GM11168 (cell line): Measurements from ENCODE around the gene SWSAP1.
"Not testable (repeated sequence)": the region's sequence is repeated elsewhere in the genome, so short reads cannot be mapped to it uniquely, and the experiment has no call there.

Experiments
- in situ Hi-C: fragments of 300-500 bp; cut with MboI; formaldehyde crosslinking; loops from one replicate; pipeline ENCODE4 v1.12.0; 2022; ENCODE audit warnings: low sequenced_read_pairs; ENCODE audit not compliant: unreplicated experiment

SWSAP1 gene

DNA sequence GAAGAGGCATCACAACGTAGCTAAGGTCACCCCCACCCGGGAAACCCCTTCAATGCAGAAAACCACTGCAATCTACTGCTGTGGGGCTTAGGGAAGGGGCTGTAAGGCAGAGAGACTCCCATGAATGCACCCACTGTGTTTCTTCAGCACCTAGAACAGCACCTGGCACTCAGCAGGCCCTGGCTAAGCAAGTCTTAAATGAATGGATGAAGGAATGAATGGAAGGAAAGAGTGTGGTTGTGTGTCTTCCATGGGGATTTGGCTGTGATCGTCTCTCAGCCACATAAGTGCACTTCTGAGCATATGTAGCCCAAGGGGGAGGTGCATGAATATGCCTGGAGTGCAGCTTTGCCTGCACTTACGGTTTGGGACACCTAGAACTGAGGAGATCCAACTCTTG, 25.3 kb upstream of the SWSAP1 start:
- in situ Hi-C loops, result no loop called here

DNA sequence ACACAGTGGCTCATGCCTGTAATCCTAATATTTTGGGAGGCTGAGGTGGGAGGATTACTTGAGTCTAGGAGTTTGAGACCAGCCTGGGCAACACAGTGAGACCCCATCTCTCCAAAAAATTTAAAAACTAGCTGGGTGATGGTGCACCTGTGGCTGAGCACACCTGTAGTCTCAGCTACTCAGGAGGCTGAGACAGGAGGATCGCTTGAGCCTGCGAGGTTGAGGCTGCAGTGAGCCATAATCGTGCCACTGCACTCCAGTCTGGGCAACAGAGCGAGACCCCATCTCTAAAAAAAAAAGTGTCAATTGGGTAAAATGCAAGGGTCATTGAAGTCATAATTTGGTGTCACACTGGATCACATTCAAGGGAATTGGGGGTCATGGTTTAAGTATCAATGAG, 20.4 kb upstream of the SWSAP1 start:
- in situ Hi-C loops, result not testable (repeated sequence)

DNA sequence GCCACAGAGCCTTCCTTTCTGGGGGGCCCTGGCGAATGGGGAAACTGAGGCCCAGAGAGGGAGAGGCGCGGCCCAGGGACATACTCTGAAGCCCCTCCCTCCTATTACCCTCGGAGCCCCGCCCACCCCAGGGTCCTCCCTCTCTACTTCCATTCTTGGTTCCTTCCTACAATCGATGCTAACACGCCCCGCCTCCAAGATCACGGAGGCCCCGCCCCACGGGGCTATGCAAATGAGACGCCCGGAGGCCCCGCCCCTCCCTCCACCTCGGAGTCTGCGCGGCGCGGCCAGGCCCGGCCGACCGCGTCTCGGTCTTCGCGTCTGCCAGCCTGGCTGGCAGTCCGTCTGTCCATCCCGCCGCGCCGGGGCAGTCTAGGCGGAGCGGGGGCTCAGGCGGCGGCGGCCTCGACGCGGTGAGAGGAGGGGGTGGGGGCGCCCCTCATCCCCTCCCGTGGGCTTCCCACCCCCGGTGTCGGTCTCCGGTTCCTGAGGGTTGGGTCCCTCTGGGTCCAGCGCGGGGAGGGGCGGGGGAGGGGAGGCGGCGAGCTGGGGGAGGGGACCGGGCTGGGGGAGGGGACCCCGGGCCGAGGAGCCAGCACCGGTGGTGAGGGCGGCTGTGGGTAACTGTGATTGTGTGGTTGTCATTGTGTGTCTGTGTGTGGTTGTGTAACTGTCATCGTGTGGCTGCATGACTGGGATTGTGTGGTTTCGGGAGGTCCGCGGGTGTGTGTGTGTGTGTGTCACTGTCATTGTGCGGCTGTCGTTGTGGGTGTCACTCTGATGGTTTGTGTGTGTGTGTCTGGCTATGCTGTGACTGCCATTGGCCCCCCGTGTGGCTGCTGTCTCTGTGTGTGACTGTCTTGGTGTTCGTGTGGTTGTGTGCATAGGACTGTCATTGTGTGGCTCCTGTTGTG, 19.0 kb upstream of the SWSAP1 start, which contains the start of gene PLPPR2:
Gene PLPPR2 (plus strand): TSS at position 273 of the 914 bp plus-strand sequence. CDS start 2,242 bp downstream, outside the sequence.
- in situ Hi-C loops, result no loop called here

DNA sequence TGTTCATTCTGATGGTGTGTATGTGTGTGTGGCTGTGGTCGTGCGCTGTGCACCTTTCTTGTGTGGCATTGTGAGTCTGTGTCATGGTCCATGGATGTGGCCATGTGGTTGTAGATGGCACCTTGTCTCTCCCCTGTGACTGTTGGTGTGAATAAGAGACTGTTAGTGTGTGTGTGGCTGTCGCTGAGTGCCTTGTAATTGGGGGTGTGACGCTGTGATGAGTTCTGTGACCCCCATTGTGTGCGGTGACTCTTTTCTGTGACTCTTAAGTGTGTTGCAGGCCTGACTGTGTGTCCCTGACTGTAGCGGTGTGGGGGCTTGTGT, 18.4 kb upstream of the SWSAP1 start:
- in situ Hi-C loops, result no loop called here

DNA sequence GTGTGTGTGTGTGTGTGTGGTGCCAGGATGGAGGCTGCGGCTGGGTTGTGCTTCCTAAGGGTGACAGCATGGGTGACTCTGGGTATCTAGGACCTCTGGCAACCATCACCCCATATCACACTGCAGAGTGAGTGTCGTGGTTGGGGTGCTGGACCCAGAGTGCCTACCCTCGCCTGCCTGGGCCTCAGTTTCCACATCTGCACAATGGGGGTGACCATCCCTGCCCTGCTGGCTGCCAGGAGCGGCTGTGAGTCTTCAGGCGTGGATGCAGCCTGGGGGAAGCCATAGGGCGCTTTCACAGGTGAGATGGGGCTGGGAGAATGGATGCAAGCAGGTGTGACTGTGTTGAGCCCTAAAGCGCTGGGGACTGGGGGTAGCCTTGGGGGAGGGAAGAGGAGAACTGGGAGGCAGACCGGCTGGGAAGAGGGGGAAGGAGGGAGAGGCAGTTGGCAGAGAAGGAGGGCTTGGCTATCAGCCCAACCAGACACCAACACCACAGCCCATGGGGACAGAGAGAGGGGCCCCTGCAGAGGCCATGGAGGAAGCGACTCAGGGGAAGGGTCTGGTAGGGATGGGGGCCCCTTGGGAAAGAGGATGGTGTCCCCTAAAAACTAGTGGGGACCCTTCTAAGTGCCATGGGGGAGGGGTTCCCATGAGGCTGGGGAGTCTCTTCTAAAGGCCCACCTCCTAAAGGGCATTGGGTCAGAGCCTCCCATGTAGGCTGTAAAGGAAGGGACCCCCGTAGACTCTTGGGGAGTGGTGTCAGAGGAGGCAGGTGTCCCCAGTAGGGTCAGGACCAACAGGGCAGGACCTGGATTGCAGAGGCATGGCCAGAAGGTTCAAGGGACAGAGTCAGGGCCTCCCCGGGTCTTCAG, 17.6 kb upstream of the SWSAP1 start:
- in situ Hi-C loops, result no loop called here

DNA sequence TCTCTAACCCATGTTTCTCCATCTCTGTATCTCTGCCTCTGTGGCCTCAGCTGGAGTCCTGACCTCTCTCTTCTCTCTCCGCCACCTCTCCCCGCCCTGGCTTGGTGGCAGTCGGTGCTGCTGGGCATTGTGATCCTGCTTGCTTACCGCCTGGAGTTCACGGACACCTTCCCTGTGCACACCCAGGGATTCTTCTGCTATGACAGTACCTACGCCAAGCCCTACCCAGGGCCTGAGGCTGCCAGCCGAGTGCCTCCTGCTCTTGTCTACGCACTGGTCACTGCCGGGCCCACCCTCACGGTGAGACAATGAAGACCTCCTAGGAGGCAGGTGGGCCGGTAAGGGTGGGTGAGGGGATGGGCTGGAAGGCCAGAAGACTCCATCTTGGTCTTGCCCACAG, 15.0 kb upstream of the SWSAP1 start:
- in situ Hi-C loops, result no loop called here

DNA sequence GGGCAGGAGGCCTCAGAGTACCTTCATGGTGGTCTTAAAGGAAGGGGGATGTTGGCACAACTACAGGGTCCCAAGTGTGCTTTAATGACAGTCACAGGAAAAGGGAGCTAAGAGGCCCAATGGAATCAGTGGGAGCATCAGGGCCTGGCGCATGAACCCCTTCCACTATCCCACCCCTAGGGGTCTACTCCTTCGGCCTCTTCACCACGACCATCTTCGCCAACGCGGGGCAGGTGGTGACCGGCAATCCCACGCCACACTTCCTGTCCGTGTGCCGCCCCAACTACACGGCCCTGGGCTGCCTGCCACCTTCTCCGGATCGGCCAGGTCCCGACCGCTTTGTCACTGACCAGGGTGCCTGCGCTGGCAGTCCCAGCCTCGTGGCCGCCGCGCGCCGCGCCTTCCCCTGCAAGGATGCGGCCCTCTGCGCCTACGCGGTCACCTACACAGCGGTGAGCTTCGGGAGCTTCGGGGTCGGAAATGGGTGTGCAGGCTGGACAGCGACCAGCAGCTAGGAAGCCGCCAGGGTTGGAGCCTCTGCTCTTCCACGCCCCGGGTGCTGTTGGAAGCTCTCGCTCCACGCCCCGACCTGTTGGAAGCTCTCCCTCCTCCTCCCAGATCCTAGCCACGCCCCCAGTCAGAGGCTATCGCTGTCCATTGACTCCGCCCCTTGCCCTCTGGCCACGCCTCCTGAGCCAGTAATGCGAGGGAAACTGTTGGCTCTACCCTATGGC, 13.3 kb upstream of the SWSAP1 start:
- in situ Hi-C loops, result no loop called here

DNA sequence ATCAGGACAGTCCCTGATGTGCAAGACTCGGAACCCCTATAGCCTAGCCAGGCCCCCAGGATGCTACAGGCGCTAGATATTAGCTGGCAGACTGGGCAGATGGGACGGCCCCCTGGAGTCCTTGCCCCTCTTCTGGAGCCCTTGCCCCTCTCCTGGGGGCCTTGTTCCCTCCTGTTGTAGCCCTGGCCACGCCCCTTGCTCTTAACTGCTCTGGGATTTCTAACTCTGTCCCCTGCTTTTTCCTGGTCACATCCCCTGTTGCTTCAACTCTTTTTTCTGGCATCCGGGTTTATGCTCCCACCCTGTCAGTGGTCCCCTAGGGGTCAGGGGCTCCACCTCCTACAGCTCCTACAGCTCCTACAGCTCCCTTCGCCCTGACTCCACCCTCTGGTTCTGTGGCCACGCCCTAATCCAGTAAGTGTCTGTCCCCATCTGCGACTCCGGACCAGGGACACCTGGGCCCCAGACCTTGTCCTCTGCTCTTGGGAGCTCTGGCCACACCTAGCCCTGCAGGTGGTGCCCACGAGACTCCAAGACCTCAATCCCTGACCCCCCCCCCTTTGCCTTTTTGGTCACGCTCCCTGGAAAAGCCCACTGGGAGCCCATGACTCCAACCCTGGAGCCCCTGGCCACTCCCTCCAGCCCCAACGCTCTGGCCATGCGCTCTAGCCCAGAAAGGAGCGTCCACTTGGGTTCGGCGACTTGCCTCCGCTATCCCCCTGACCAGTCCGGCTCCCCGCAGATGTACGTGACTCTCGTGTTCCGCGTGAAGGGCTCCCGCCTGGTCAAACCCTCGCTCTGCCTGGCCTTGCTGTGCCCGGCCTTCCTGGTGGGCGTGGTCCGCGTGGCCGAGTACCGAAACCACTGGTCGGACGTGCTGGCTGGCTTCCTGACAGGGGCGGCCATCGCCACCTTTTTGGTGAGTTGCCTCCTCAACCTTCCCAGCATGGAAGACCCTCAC, 12.4 kb upstream of the SWSAP1 start:
- in situ Hi-C loops, result no loop called here

DNA sequence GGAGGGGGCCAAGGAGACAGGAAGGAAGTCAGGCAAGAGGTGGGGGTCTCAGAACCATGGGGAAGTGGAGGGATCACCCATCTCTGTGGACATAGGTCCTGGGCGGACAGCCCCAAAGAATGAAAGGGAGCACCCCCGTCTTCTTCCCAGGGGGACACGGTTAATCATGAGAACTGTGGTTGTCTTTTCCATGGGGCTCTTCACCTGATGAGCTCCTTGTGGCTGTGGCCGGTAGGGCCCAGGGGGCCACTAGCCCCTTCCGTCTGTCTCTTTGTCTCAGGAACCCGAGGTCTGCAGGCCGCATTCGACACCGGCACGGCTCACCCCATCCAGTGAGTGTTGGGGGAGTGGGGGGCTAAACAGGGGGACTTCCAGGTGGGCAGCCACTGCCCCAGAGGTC, 10.6 kb upstream of the SWSAP1 start:
- in situ Hi-C loops, result no loop called here

DNA sequence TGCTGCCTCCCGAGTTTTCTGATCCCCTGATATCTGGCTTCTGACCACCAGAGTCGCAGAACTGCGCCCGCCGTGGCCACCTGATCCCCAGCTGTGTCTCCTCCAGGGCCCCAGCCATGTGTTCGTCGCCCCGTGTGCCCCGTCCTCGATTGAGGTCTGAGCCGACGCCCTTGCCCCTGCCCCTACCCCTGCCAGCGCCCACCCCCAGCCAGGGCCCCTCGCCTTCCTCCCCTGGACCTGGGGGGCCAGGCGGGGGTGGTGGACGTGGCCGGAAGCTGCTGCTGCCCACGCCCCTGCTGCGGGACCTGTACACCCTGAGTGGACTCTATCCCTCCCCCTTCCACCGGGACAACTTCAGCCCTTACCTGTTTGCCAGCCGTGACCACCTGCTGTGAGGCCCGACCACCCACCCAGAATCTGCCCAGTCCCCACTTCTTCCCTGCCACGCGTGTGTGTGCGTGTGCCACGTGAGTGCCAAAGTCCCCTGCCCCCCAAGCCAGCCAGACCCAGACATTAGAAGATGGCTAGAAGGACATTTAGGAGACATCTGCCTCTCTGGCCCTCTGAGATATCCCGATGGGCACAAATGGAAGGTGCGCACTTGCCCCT, 10.1 kb upstream of the SWSAP1 start:
- in situ Hi-C loops, result no loop called here

DNA sequence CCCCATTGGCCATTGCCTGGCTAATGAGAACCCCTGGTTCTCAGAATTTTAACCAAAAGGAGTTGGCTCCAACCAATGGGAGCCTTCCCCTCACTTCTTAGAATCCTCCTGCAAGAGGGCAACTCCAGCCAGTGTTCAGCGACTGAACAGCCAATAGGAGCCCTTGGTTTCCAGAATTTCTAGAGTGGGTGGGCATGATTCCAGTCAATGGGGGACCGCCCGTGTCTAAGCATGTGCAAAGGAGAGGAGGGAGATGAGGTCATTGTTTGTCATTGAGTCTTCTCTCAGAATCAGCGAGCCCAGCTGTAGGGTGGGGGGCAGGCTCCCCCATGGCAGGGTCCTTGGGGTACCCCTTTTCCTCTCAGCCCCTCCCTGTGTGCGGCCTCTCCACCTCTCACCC, 9.5 kb upstream of the SWSAP1 start:
- in situ Hi-C loops, result no loop called here

DNA sequence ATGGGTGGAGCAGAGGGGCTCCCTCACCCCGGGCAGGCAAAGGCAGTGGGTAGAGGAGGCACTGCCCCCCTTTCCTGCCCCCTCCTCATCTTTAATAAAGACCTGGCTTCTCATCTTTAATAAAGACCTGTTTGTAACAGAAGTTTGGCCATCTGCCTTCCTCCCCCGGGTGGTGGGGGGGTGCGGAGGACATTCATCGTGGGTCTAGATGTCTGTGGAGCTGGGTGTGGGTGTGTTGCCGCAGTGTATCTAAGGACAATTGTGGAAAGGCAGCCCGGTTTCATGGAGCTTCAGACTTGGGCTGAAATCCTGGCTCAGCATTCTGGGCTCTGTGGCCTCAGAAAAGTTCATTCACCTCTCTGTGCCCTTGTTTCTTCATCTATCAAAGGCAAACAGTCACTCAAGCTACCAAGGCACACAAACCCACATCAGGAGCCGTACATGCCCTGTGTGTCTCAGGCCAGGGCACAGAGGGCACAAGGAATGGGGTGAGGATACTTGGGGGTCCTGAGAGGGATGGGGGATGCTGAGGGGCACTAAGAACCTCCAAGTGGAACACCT, 8.8 kb upstream of the SWSAP1 start:
- in situ Hi-C loops, result no loop called here

DNA sequence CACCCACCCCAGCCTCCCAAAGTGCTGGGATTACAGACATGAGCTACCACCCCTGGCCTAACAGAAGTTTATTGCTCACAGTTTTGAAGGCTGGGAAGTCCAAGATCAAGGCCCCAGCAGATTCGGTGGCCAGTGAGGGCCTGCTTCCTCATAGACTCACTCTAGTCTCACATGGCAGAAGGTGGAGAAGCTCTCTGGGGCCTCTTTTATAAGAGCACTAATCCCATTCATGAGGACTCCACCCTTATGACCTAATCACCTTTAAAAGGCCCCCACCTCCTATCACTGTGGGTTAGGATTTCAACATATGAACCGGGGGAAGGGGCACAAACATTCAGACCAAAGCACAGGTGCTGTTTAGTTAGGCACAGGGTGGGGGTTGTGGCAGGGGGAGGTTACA, 6.9 kb upstream of the SWSAP1 start:
- in situ Hi-C loops, result no loop called here

DNA sequence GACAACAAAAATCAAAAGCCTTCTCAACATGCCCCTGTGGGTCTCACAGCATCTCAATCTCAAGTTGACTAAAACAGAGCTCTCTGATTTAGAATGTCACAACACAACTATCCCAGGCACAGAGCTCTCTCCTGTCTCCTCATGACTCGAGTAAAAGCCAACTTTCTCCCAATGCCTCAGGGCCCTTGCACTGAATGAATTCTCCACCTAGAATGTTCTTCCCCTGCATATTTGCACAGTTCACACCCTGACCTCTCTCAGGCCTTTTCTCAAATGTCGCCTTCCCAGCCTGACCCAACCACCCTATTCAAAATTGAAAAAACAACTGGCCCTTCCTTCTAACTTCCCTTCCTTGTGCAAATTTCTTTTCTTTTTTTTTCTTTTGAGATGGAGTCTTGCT, 3.7 kb upstream of the SWSAP1 start:
- in situ Hi-C loops, result no loop called here

DNA sequence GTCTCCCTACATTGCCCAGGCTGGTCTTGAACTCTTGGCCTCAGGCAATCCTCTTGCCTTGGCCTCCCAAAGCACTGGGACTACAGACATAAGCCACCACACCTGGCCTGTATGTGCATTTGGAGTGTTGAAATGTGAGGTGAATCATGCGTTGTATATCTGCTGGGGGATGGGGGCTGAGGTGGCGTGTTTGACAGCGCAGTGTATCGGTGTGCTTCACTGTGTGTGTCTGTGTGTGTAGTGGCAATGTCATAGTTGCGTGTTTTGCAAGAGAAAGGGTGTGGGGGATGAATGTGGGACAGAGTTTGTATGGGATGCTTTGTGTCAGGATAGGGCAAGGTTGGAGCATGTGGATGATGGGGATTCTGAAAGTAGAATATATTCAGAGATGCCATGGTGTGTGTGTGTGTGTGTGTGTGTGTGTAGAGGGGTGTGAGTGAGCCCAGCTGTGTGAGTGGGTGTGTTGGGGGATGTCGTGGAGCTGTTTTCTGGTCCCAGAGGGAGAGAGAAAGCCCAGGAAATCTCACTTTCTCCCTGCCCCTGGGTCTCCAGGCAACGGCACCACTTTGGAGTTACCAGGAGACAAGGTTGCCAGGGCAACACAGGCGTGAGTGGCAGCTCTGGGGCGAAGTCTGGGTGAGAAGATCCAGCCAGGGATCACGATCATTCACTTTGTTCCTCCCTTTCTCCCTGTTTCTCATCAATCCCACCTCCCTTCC, 1.1 kb upstream of the SWSAP1 start:
- in situ Hi-C loops, result no loop called here

DNA sequence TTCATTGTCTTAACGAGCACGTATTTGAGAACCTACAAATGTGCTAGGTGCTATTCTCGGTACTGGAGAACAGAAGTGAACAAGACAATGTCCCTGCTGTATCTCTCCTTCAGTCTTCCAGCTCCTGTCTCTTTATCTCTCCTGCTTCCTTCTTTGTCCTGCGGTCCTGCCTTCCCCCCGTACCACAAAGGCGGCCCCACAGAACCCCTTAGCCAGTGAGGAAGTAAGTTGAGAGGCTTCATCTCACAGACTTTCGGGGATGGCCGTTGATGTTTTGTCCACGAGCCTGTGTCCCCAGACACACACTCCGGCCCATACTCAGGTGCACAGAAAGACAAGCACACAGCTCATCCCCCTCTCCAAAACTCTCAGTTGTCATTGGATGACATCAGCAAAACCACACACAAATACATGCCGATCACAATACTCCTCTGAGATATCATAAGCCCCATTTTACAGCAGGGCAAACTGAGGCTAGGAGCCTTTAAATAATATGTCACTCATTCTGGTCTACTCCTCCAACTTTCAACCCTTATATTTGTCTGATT, 507 bp upstream of the SWSAP1 start:
- in situ Hi-C loops, result no loop called here

DNA sequence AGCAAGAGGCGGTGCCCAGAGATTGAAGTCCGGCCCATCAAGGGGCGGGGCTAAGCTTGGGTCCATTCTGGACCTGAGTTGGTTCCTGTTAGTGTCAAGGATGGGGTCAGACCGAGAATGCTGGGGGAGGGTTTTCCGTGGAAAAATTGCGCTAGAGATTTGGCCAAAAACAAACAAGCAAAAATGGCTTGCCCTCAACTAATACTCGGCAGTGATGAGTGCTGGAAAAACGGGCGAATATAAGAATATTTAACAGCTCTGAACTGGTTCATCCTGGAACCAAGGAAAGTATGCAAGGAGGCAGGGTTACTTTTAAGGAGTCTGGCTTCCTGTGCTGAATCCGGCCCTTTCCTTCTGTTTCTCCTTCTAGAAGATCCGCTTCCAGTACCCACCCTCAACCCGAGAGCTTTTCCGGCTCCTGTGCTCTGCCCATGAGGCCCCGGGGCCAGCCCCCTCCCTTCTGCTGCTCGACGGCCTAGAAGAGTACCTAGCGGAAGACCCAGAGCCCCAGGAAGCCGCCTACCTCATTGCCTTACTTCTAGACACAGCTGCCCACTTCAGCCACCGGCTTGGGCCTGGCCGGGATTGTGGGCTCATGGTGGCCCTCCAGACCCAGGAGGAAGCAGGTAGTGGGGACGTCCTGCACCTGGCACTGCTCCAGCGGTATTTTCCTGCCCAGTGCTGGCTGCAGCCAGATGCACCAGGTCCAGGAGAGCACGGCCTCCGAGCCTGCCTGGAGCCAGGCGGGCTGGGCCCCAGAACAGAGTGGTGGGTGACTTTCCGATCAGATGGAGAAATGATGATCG, 880 bp downstream of the SWSAP1 start:
- in situ Hi-C loops, result no loop called here
